ENCODE measurements around the gene INF2.
A peak's percentile ranks its signal among the peaks of the same experiment; 100 is the strongest.

Gene INF2

GRCh38 chr14:104751539-104752422, 62.4 kb downstream of the INF2 start:
- DNase-seq (ENCODE audit: low spot score), result no peak

- DNase-seq (ENCODE audit: low spot score), result no peak
Measured at GRCh38 chr14:104752423-104752734, 63.0 kb downstream of the INF2 start.

GRCh38 chr14:104752735-104753527, 63.5 kb downstream of the INF2 start, which contains the start of gene SIVA1:
SIVA1 (plus strand) TSS chr14:104753147; CDS start chr14:104753202, 55 bp downstream.
- DNase-seq (ENCODE audit: low spot score), result peak; percentile 100

GRCh38 chr14:104753528-104754212, 64.3 kb downstream of the INF2 start:
- DNase-seq (ENCODE audit: low spot score), result no peak

- no peak for DNase-seq (ENCODE audit: low spot score)
Measured at GRCh38 chr14:104754213-104754851, 64.9 kb downstream of the INF2 start.

- DNase-seq (ENCODE audit: low spot score), result no peak
Measured at GRCh38 chr14:104755621-104756020, 66.2 kb downstream of the INF2 start.

GRCh38 chr14:104756477-104757237, 67.2 kb downstream of the INF2 start:
- no peak for DNase-seq (ENCODE audit: low spot score)

- no peak for DNase-seq (ENCODE audit: low spot score)
Measured at GRCh38 chr14:104757238-104757585, 67.8 kb downstream of the INF2 start.

- no peak for DNase-seq (ENCODE audit: low spot score)
Measured at GRCh38 chr14:104757681-104758392, 68.4 kb downstream of the INF2 start.

- no peak for DNase-seq (ENCODE audit: low spot score)
Measured at GRCh38 chr14:104758981-104759969, 69.9 kb downstream of the INF2 start.

- DNase-seq (ENCODE audit: low spot score), result no peak
Measured at GRCh38 chr14:104765517-104765916, 76.1 kb downstream of the INF2 start.

GRCh38 chr14:104766256-104766862, 76.9 kb downstream of the INF2 start:
- no peak for DNase-seq (ENCODE audit: low spot score)

- DNase-seq (ENCODE audit: low spot score), result no peak
Measured at GRCh38 chr14:104766863-104767633, 77.6 kb downstream of the INF2 start.

GRCh38 chr14:104767634-104767918, 78.2 kb downstream of the INF2 start:
- DNase-seq (ENCODE audit: low spot score), result no peak

- peak; percentile 92 for DNase-seq (ENCODE audit: low spot score)
Measured at GRCh38 chr14:104768437-104769323, 79.3 kb downstream of the INF2 start.

- no peak for DNase-seq (ENCODE audit: low spot score)
Measured at GRCh38 chr14:104769324-104770071, 80.1 kb downstream of the INF2 start.

GRCh38 chr14:104770072-104770579, 80.7 kb downstream of the INF2 start:
- no peak for DNase-seq (ENCODE audit: low spot score)
